Activated T-helper 2 cell treated with anti-CD3 and anti-CD28 coated beads, Interferon-gamma antibody, Interleukin-2, Interleukin-4, amounts not matched to agents 10 μg/mL and 5 μg/mL and 100 μg/mL, durations not matched to agents 14 hours and 24 hours and 36 hours (primary cell): ENCODE results near the gene INPP5A. TPM values are rescaled to one million over a fixed set of nuclear protein-coding genes. Genes with fewer than 3 reads are reported as not detected.

Source experiments
- DNase-seq: peaks from one replicate; pipeline ENCODE4 v3.0.0; 2021; ENCODE audit warnings: low spot score
- H3K27ac Mint-ChIP-seq: one replicate; pipeline ENCODE4 v1.8.0; 2021; ENCODE audit warnings: mixed read lengths
- H3K27me3 Mint-ChIP-seq: one replicate; pipeline ENCODE4 v1.8.0; 2021; ENCODE audit warnings: low read depth, mixed read lengths
- H3K36me3 Mint-ChIP-seq: one replicate; pipeline ENCODE4 v1.8.0; 2021; ENCODE audit warnings: low read depth, mixed read lengths
- H3K4me1 Mint-ChIP-seq: one replicate; pipeline ENCODE4 v1.8.0; 2021; ENCODE audit warnings: low read depth, mixed read lengths
- H3K4me3 Mint-ChIP-seq: one replicate; pipeline ENCODE4 v1.8.0; 2021; ENCODE audit warnings: low read depth, mild to moderate bottlenecking, moderate library complexity, mixed read lengths
- H3K9me3 Mint-ChIP-seq: one replicate; pipeline ENCODE4 v1.8.0; 2021; ENCODE audit warnings: mixed read lengths
- intact Hi-C: fragments of 100-400 bp; cut with micrococcal nuclease; formaldehyde crosslinking; loops from one replicate; pipeline ENCODE4 v1.15.1; 2023
- total RNA-seq: library from RNA; stranded (reverse); gene quantifications from 2 replicates; pipeline ENCODE4 v1.2.3, GENCODE V29; 2022

Gene INPP5A
- total RNA-seq, 1 donor from 2014 or later, result 13.0 TPM

DNA sequence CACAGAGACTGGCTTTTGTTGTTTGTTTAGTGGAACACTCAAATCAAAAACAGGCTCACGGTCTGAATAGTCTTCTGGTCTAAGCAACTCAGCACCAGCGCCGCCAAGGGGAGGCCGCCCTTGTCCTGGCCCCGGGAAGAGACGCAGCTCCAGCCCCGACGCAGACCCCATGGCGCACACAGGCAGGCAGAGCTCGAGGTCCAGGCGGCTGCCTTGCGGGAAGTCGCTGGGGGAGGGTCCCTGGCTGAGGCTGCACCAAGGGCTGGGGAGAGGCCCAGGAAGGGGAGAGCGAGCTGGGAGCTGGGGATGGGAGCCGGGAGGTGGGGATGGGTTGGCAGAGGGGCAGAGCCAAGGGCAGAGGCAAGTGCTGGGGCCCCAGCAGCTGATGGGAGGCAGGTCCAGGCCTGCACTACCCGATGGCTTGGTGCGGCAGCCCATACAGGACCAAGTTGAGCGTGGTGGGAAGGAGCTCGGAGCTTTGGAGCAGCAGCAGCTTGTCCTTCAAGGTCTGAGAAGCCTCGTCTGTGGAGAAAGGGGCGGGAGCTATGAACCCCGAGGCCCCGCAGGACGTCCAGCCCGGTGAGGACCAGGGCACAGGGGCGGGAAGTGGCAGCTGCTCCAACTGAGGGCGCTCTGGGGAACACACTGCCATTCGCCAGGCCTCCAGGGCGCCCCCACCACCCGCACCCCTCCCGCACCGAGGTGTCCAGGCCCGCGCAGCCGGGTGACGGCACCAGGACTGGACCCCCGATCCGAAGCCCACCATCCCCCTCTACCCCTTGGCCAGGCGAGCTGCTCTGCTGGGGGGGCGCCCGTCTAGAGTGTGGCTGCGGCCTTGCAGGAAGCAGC lies 271.0 kb downstream of the INPP5A start:
- H3K4me1 Mint-ChIP-seq, result no peaks in the 10 kb centered on the region
- no peak for DNase-seq
- no peaks in the 10 kb centered on the region for H3K27me3 Mint-ChIP-seq
- intact Hi-C loops, result no loop called here
- no peak overlapping the region for H3K27ac Mint-ChIP-seq
- no peaks in the 10 kb centered on the region for H3K36me3 Mint-ChIP-seq
- no peaks in the 10 kb centered on the region for H3K9me3 Mint-ChIP-seq
- H3K4me3 Mint-ChIP-seq, result no peak overlapping the region

DNA sequence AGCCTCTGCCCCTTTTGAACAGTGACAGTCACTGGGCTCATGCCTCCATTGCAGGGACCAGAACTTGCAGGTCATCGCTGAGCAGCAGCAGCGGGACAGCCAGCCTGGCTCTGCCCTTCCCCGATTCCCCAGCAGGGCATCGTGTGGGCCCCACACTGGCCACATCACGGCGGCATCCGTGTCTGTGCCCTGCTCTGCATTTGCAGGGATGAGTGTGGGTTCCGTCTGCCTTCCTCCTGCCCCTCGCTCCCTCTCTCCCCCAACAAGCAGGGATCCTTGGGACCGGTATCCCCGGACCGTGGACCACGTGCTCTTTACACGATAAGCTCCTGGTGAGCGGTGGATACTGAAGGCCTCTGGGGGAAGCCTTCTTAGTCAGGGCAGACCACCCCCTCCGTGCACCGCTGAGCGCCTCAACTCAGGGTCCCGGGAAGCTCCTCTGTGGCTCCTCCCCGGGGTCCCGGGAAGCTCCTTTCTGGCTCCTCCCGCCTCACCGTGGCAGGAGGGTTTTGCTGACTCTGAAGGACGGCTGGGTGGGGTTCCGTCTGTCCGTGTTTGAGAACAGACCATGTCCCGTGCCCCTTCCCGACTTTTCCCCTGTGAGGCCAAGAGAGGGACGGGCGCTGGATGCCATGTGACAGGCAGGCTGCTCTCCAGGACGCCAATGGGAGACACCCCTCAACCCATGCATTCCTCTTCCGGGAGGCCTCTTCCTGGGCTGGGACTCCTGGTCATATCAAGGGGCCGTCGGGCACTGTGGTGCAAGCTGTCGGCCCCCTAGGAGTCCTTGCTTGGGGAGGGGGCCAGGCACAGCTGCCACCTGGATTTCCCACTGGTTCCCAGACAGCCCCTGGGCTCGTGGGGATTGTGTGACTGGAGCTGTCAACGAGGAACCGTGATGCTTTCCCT lies 271.9 kb downstream of the INPP5A start:
- no peak overlapping the region for H3K27ac Mint-ChIP-seq
- no peak for DNase-seq
- no peaks in the 10 kb centered on the region for H3K4me1 Mint-ChIP-seq
- no peaks in the 10 kb centered on the region for H3K9me3 Mint-ChIP-seq
- H3K27me3 Mint-ChIP-seq, result no peaks in the 10 kb centered on the region
- no peak overlapping the region for H3K4me3 Mint-ChIP-seq
- H3K36me3 Mint-ChIP-seq, result no peaks in the 10 kb centered on the region
- intact Hi-C loops, result no loop called here

DNA sequence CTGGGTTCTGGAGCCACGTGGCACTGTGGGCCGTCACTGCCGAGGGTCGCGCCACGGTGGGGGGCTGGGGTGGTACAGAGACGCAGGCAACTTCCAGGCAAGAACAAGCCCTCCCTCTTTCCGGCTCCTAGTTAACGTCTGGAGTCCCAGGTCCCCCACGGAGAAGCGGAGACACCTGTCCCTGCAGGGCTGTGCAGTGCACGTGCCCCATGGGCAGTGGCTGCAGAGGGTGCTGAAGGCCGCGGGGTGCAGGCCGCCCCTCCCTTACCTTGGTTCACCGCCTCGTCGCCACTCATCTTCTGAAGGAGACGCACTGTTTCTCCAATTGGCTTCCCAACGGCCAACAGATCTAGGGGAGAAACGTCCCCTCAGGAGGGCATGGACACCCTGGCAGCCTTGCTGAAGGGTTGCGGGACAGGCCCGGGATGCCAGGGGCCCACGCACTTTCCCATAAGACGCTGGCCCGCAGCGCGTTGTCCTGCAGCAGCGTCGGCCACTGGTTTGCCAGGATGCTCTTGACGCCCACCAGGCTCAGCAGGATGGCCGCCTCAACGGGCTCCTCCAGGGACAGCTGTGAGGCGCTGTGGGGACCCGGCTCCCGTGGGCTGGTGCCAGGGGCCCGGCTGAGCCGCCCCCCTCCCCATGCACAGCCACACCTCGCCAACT lies 272.7 kb downstream of the INPP5A start:
- Mint-ChIP-seq H3K36me3 (no peaks in the 10 kb centered on the region), H3K4me1 (no peaks in the 10 kb centered on the region), H3K9me3 (no peaks in the 10 kb centered on the region), H3K27me3 (no peaks in the 10 kb centered on the region), H3K4me3 (no peak overlapping the region), H3K27ac (no peak overlapping the region)
- intact Hi-C loops, result no loop called here
- DNase-seq, result no peak

DNA sequence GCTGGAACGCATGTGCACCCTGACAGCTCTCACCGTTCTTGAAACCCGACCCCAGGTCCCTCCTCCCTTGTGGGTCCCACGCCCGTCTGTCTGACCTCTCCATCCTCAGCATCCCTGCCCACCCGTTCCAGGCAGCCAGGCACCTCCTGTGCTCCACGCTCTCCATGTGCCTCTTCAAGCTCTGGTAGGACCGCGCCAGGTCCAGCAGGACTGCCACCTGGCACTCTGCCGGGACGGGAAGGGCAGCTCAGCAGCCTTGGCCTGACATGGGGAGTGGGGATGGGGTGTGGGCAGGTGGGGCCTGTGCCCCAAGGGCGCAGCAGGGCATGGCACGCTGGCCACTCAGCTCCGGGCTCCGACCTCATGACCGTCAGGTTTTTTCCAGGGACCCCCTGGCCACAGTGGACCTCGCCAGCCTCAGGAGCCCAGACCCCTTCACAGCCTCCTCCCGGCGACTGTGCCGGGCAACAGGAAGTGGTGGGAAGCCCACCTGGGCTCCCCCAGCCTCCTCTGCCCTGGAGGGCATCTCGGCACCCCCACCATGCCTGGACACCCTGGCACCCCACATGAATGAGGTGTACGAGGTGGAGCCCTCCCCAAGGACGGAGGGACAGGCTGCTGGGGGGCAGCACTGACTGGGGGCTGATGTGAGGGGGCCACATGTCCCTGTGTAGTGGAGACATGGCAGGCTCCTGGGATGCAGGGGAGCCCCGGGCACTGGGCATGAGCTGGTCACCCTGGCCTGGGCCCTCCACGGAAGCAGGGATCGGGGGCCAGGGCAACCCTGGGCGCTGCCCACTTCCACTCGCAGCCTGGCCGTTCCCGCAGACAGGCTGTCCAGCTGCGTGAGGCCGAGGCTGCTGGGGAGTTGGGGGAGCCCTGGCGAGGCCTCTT lies 273.5 kb downstream of the INPP5A start:
- Mint-ChIP-seq H3K27ac (no peak overlapping the region), H3K9me3 (no peaks in the 10 kb centered on the region), H3K4me1 (no peaks in the 10 kb centered on the region), H3K27me3 (no peaks in the 10 kb centered on the region), H3K36me3 (no peaks in the 10 kb centered on the region), H3K4me3 (no peak overlapping the region)
- intact Hi-C loops, result no loop called here
- DNase-seq, result no peak

DNA sequence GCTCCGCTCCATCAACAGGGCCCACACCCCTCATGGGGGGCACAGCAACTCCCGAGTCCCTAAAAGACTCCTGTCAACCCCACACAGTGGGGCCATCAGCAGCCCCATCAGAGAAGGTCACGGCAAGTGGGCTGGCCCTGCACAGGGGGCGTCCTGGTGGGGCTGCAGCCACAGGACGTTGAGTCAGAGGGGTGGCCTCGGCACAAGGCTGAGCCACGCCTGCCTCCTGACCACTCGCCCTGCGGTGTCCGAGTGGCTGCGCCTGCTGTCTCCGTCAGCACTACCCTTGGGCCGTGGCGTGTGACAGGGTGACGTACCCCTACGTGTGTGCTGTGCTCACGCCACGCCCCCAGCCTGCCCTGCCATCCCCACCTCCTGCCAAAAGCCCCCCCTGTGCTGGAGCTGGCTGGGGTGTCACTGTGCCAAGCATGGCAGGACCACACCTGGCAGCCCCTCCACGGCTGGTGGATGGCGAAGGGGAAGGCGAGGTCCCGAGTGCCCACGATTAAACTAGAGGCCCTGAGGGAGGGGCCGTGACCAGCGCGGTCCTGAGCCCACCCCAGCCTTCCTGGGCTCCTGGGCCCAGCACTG lies 274.4 kb downstream of the INPP5A start:
- H3K4me1 Mint-ChIP-seq, result no peaks in the 10 kb centered on the region
- H3K9me3 Mint-ChIP-seq, result no peaks in the 10 kb centered on the region
- no peak overlapping the region for H3K4me3 Mint-ChIP-seq
- H3K27me3 Mint-ChIP-seq, result no peaks in the 10 kb centered on the region
- intact Hi-C loops, result no loop called here
- H3K27ac Mint-ChIP-seq, result no peak overlapping the region
- H3K36me3 Mint-ChIP-seq, result no peaks in the 10 kb centered on the region
- DNase-seq, result no peak

DNA sequence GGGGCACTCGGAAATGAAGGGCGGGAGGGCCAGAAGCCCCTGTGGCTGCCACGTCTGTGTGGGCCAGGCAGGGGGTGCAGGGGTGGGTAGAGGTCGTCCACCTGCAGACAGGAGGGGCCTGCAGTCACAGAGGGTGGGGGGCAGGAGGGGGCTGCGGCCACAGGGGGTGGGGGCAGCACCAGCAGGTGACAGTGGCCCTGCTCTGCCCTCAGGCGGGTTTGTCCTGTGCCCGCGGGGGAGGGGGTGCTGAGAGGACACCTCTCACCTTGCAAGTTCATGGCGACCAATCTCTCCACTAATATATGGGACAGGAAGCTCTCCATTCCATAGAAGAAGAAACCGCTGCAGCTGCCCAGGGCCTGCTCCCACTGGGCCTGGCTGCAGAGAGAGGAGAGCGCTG lies 274.9 kb downstream of the INPP5A start:
- no peak overlapping the region for H3K27ac Mint-ChIP-seq
- H3K4me3 Mint-ChIP-seq, result no peak overlapping the region
- intact Hi-C loops, result no loop called here
- no peaks in the 10 kb centered on the region for H3K4me1 Mint-ChIP-seq
- no peak for DNase-seq
- no peaks in the 10 kb centered on the region for H3K9me3 Mint-ChIP-seq
- no peaks in the 10 kb centered on the region for H3K36me3 Mint-ChIP-seq
- no peaks in the 10 kb centered on the region for H3K27me3 Mint-ChIP-seq

DNA sequence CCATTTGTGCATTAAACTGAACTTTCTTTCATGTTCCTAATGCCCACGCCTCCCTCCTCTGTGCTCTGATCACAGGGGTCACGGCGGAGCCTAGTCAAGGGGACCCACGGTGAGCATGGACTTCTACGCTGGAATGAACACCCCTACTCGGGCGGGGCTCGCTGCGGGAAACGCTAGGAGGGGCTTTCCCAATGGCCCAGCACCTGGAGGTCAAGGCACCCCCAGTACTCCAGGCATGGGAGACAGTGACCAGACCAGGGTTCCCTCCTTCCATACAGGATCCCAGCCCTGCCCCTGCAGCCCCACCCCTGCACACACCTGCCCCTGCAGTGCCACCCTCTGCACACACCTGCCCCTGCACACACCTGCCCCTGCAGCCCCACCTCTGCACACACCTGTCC lies 275.4 kb downstream of the INPP5A start:
- Mint-ChIP-seq H3K9me3 (no peaks in the 10 kb centered on the region), H3K27me3 (no peaks in the 10 kb centered on the region), H3K36me3 (no peaks in the 10 kb centered on the region), H3K27ac (no peak overlapping the region), H3K4me3 (no peak overlapping the region), H3K4me1 (no peaks in the 10 kb centered on the region)
- no peak for DNase-seq
- intact Hi-C loops, result no loop called here

DNA sequence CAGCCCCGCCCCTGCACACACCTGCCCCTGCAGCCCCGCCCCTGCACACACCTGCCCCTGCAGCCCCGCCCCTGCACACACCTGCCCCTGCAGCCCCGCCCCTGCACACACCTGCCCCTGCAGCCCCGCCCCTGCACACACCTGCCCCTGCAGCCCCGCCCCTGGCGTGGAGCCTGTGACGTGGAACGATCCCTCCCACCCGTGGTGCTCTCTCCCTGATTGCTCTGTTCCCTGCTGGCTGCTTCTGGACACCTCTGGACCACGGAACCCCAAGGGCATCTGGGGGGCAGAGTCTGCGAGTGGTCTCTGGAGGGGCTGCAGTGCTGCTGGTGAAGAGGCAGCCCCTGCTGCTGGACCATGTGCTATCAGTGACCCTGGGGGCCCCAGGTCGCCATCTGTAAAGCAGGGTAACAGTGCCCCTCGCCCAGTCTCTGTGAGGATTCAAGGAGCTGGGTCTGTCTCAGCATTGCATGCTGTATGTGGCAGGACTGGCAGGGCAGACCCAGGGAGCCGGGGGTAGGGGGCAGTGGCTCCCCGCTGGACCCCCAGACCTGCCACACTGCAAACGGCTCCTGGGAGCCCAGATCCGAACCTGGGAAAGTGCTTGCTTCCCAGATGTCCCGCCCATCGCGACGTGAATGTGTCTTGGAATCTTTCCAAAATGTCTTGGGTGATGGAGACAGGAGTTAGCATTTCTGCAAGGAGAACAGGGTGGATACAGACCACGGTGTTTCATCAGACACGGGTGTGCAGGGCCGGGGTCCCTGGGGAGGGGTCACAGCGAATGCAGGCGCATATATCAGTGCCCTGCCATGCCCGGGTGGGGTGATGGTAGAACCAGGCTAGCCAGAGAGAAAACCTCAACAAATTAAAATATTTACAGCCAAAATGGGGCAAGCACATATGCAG lies 276.2 kb downstream of the INPP5A start:
- intact Hi-C loops, result no loop called here
- no peaks in the 10 kb centered on the region for H3K36me3 Mint-ChIP-seq
- no peak overlapping the region for H3K27ac Mint-ChIP-seq
- DNase-seq, result no peak
- H3K4me3 Mint-ChIP-seq, result no peak overlapping the region
- H3K27me3 Mint-ChIP-seq, result peaks cover 2% of the 10 kb centered on the region
- no peaks in the 10 kb centered on the region for H3K9me3 Mint-ChIP-seq
- H3K4me1 Mint-ChIP-seq, result no peaks in the 10 kb centered on the region

DNA sequence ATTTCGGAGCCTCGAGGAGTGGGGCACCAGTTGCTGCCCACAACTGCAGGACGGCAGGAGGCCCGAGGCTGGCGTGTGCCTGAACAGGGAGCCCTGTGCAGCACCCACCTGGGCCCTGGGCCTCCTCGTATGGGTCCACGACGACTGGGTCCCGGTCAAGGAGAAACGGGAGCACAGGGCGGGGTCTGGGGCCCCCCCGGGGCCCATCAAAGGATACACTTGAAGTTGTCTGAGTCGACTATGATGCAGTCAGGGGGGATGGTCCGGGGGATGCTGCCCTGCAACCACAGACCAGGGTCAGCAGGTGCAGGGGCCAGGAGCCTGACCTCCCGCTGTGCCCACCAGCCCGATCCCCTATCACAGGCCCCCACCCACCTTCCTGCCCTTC lies 276.9 kb downstream of the INPP5A start:
- Mint-ChIP-seq H3K27me3 (peaks cover 2% of the 10 kb centered on the region), H3K9me3 (no peaks in the 10 kb centered on the region), H3K27ac (no peak overlapping the region), H3K4me3 (no peak overlapping the region), H3K36me3 (no peaks in the 10 kb centered on the region), H3K4me1 (no peaks in the 10 kb centered on the region)
- no peak for DNase-seq
- intact Hi-C loops, result no loop called here

DNA sequence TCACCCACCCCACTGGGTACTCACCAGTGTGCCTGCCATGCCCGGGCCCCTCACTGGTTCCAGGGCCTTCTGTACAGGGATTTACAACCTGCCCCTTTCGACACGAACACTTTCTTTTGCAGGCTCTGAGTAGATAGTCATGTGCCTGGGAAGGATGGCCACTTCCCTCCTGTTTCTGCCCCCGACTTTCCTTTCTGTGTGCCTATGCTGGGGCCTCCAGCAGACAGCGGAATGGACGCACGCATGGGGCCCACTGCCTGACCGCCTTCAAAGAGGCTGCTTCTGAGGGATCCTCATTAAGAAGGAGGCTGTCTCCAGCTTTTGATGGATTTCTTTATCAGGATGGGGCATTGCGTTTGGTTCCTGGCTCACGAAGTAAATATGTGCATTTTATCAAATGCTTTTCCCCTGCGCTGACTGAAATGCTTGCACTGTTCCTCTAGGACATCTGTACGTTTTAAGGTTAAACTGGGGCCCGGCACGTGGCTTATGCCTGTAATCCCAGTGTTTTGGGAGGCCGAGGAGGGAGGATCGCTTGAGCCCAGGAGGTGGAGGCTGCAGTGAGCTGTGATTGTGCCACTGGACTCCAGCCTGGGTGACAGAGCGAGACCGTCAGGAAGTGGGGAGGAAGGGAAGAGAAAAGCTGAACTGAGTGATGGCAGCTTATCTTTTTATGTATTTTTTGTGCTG lies 277.7 kb downstream of the INPP5A start:
- intact Hi-C loops, result no loop called here
- Mint-ChIP-seq H3K27me3 (peaks cover 2% of the 10 kb centered on the region), H3K9me3 (peaks cover 4% of the 10 kb centered on the region), H3K36me3 (no peaks in the 10 kb centered on the region), H3K27ac (no peak overlapping the region), H3K4me1 (no peaks in the 10 kb centered on the region), H3K4me3 (no peak overlapping the region)
- no peak for DNase-seq

DNA sequence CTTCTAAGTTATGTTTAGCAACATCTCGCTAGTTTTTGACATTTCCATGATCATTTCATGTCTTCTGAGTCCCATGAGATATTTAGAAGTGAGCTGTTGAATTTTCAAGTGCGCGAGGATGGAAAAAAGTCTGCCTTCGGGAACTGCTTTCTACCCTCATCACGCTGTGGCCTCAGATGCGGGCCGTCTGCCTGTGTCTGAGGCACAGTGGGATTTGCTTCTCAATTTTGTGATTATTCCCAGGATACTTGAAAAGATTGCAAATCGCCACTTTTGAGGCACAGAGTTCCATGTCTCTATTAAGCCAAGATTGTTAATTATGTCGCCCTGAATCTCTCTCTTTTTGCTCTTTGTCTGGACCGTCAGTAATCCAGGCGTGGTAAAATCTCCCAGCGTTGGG lies 279.1 kb downstream of the INPP5A start:
- no peak overlapping the region for H3K4me3 Mint-ChIP-seq
- intact Hi-C loops, result no loop called here
- peaks cover 4% of the 10 kb centered on the region for H3K9me3 Mint-ChIP-seq
- H3K27me3 Mint-ChIP-seq, result peaks cover 2% of the 10 kb centered on the region
- no peaks in the 10 kb centered on the region for H3K36me3 Mint-ChIP-seq
- DNase-seq, result no peak
- no peaks in the 10 kb centered on the region for H3K4me1 Mint-ChIP-seq
- H3K27ac Mint-ChIP-seq, result no peak overlapping the region
